Dendritic cell treated with granulocyte-macrophage colony-stimulating factor and Interleukin-4, amounts not matched to agents 40 ng/mL and 50 ng/mL, for 4 days (primary cell): ENCODE results near the gene ZFP36.
"Not testable (repeated sequence)": the region's sequence is repeated elsewhere in the genome, so short reads cannot be mapped to it uniquely, and the experiment has no call there.

Source experiments
- H3K27ac Mint-ChIP-seq: one replicate; pipeline ENCODE4 v1.8.0; 2022; ENCODE audit warnings: mild to moderate bottlenecking, mixed read lengths
- H3K27me3 Mint-ChIP-seq: one replicate; pipeline ENCODE4 v1.8.0; 2022; ENCODE audit warnings: mild to moderate bottlenecking, mixed read lengths
- H3K36me3 Mint-ChIP-seq: one replicate; pipeline ENCODE4 v1.8.0; 2022; ENCODE audit warnings: low read depth, mixed read lengths
- H3K4me1 Mint-ChIP-seq: one replicate; pipeline ENCODE4 v1.8.0; 2022; ENCODE audit warnings: low read depth, mixed read lengths
- H3K4me3 Mint-ChIP-seq: one replicate; pipeline ENCODE4 v1.8.0; 2022; ENCODE audit warnings: mild to moderate bottlenecking, moderate library complexity, mixed read lengths
- H3K9me3 Mint-ChIP-seq: one replicate; pipeline ENCODE4 v1.8.0; 2022; ENCODE audit warnings: mixed read lengths
- intact Hi-C: fragments of 100-400 bp; cut with micrococcal nuclease; formaldehyde crosslinking; loops from one replicate; pipeline ENCODE4 v1.15.0; 2022

The ZFP36 gene

DNA sequence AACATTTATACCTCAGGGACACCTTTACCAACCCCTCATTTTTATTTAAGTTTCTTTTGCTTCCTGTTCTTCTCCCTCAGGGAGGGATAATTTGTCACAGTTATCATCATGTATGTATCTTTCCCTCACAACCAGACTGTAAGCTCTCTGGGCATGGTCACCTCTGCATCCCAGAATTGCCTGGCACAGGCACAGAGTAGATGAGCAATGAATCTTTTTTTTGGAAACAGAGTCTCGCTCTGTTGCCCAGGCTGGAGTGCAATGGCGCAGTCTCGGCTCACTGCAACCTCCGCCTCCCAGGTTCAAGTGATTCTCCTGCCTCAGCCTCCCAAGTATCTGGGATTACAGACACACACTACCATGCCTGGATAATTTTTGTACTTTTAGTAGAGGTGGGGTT is 27.3 kb upstream of the ZFP36 start:
- H3K27ac Mint-ChIP-seq, intact Hi-C loops, H3K4me1 Mint-ChIP-seq, H3K9me3 Mint-ChIP-seq, H3K27me3 Mint-ChIP-seq, H3K4me3 Mint-ChIP-seq: not testable (repeated sequence)
- peaks cover 100% of the 10 kb centered on the region for H3K36me3 Mint-ChIP-seq

DNA sequence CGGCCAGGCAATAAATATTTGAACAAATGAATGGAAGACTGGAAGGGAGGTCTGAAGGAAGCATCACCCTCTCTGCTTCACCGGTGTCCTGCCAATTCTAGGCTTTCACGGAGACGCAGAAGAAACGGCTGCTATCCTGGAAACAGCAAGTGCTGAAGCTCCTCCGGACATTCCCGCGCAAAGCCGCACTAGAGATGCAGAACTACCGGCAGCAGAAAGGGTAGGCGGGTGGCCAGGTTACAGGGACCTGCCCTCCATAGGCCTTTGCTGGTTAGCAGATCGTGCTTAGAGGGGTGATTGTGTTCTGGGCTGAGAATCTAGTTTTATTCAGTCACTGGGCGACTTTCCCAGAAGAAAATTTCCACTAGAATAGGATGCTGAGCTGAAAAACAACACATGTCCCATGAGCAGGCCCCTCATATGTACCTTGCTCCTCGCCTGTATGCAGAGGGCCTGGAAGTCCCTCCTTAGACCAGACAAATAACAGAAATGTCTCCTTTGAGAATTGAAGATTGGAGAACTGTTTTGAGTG is 26.7 kb upstream of the ZFP36 start:
- Mint-ChIP-seq H3K27me3 (no peaks in the 10 kb centered on the region), H3K4me1 (peaks cover 3% of the 10 kb centered on the region), H3K36me3 (peaks cover 100% of the 10 kb centered on the region), H3K4me3 (no peak overlapping the region), H3K9me3 (no peaks in the 10 kb centered on the region), H3K27ac (no peak overlapping the region)
- intact Hi-C loops, result no loop called here

DNA sequence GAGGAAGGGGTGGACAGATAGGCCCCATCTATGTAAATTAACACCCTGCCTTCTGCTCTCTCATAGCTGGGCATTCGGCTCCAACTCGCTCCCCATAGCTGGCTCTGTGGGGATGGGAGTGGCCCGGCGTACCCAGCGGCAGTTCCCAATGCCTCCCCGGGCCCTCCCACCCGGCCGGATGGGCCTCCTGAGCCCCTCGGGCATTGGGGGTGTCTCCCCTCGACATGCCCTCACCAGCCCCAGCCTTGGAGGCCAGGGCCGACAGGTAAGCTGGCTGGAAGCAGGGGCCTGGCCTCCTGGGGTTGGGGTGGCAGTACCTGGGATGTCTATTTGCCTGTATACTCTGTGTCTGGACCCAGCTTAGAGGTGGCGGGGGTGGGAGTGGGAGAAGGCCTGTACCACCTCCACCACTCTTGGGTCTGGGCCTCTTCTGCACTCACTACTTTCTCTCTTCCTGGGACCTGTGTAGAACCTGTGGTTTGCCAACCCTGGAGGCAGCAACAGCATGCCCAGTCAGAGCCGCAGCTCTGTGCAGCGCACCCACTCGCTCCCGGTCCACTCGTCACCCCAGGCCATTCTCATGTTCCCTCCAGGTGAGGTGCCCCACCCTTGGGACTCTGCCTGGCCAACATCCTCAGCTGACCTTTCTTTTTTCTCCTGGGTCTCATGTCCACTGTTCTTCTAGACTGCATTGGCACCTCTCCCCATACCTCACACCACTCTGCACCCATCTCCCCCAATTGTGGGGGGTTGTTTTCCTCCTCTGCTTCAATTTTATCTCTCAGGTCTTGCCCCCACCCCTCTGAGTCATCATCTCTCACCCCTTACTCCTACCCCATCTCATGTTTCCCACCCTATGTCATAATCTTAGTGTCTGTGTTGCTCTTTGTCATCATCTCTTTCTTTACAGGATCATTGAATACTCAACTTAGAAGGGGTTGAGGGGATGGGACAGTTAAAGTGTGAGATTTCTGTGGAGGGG is 25.8 kb upstream of the ZFP36 start:
- no peak overlapping the region for H3K4me3 Mint-ChIP-seq
- H3K36me3 Mint-ChIP-seq, result peaks cover 100% of the 10 kb centered on the region
- no peaks in the 10 kb centered on the region for H3K9me3 Mint-ChIP-seq
- H3K27me3 Mint-ChIP-seq, result no peaks in the 10 kb centered on the region
- H3K4me1 Mint-ChIP-seq, result peaks cover 11% of the 10 kb centered on the region
- intact Hi-C loops, result no loop called here
- H3K27ac Mint-ChIP-seq, result no peak overlapping the region

DNA sequence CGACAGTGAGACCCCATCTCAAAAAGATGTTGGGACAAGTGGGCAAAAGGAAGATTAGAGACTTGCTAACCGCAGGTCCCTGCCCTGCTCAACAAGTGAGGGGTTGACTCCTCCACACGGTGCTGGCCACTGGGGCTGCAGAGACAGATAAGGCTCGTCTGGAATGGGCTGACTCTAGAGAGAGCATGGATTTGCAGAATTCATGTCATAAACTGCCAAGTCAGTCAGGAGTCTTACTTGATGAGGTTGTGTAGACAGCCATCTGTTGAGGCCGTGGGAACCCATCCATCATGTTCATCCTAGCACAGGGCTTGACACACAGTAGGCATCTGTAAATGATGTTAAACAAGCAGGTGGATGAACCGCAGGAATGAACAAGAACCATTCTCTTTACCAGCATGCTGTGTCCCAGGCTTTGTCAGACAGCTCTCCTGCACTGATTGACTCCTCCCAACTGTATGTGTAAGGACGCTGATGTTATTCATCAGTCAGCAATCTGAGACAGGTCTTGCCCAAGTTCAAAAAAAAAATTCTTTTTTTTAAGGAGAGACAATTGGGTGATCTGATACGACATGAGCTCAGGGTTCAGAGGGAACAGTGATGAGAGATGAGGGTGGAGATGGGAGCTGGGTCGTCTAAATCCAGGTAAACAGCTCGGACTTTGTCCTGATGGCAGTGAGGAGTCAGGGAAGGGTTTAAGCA is 24.6 kb upstream of the ZFP36 start:
- peaks cover 20% of the 10 kb centered on the region for H3K4me1 Mint-ChIP-seq
- no peak overlapping the region for H3K4me3 Mint-ChIP-seq
- peaks cover 99% of the 10 kb centered on the region for H3K36me3 Mint-ChIP-seq
- H3K27ac Mint-ChIP-seq, result no peak overlapping the region
- no peaks in the 10 kb centered on the region for H3K9me3 Mint-ChIP-seq
- no peaks in the 10 kb centered on the region for H3K27me3 Mint-ChIP-seq
- intact Hi-C loops, result no loop called here

DNA sequence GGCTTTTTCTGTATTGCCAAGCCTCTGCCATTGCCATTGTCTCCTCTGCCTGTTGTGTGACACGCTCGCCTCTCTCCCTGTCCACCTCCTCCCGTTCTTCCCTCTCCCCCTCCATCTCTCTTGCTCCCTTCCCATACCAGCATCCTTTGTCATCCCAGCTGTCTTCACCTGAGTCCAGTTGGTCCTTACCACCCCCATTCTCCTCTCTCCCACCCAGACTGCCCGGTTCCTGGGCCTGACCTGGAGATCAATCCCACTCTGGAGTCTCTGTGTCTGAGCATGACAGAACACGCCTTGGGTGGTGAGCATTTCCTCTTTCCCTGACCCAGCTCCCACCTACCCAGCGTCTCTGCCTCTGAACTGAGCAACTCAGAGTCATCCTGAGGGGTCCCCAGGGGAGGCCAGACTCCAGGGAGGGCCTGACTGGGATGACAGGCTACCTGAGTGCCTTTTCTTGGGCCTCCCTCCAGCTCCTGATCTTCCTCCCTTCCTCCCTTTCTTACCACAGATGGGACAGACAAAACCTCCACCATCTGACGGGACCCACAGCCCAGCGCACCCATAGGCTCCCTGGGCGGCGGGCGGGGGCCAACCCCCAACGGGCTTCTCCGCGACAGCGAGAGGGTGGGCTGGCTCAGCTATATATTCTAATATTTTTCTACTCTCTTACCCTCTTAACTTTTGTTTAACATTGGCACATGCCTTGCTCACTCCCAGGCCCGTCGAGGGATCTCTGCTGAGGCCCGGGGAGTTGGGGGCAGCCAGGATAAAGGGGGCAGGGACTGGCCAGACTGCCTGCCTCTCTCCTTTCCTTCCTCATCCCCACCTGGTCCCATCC is 23.4 kb upstream of the ZFP36 start:
- intact Hi-C loops, result no loop called here
- Mint-ChIP-seq H3K27ac (peak overlapping the region; percentile 2), H3K9me3 (no peaks in the 10 kb centered on the region), H3K36me3 (peaks cover 92% of the 10 kb centered on the region), H3K4me1 (peaks cover 20% of the 10 kb centered on the region), H3K4me3 (no peak overlapping the region), H3K27me3 (no peaks in the 10 kb centered on the region)

DNA sequence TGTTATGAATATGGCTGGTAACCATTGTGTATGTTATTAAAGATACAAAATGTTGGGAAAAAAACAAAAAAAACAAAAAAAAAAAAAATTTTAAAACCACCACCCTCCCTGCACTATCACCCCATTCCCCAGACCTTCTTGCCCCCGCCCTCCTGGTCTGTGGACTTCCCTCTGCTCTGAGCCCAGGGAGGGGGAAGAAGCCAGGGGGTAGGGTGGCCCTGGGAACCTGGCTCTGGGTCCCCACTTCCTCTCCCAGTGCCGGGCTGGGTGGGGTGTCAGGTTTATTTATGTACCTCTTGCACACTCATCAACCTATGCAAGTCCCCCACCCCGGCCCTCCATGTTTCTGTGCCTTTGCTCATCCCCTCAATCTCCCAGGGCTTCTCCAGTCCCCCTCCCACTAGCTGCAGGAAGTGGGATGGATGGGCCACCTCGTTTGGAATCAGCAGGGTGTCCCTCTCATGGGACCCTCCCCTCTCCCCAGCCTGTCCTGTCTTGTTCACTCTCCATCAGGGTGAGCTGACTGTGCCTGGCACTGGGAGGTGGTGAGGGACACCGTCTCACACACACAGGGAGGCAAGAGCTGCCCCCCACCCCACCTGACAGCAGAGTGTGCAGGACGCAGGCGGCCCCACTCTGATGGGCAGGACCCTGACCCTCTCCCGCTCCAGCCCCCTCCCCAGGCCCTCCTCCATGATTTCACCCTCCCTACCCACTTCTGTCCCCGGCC is 21.6 kb upstream of the ZFP36 start:
- Mint-ChIP-seq H3K4me3 (no peak overlapping the region), H3K27ac (peak overlapping the region; percentile 64)

DNA sequence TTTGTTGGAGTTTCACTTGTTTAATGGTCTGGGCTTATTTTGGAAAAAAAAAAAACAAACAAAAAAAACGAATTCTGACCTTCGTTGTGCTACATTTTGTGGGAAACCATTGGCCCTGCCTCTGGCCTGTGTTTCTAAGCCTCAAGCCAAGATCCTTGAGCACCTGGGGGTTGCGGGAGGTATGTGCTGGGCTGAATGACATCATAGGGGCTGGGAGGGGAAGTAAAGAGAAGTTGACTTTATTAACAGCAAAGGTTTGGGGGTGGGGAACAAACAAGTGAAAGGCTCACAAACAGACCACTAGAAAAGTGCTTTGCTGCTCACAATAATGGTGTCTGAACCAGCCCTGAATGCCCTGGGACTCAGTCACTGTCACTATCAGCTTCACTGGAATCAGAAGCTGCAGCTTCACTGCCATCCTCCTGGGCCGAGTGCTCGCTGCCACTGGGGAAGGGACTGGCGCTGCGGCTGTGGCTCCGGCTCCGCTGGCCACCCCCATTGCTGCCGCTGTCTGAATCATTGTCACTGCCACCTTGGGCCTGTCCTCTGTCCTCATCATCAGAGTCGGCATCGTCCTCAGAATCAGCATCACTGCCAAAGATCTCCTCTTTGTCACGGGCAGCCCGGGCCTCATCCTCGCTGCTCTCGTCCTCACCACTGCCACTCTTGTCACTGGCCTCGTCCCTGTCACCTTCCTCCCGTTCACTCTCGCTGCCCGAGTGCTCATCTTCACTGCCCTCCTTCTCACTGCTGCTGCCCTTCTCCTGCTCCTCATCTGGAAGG is 20.8 kb upstream of the ZFP36 start:
- peaks cover 33% of the 10 kb centered on the region for H3K4me1 Mint-ChIP-seq
- H3K27me3 Mint-ChIP-seq, result no peaks in the 10 kb centered on the region
- H3K36me3 Mint-ChIP-seq, result peaks cover 87% of the 10 kb centered on the region
- H3K27ac Mint-ChIP-seq, result peak overlapping the region; percentile 2
- no peak overlapping the region for H3K4me3 Mint-ChIP-seq
- no peaks in the 10 kb centered on the region for H3K9me3 Mint-ChIP-seq
- intact Hi-C loops, result no loop called here

More for the DNA sequence above, 21.6 kb upstream of the ZFP36 start:
- intact Hi-C loops, result no loop called here
- peaks cover 29% of the 10 kb centered on the region for H3K4me1 Mint-ChIP-seq
- no peaks in the 10 kb centered on the region for H3K27me3 Mint-ChIP-seq
- peaks cover 89% of the 10 kb centered on the region for H3K36me3 Mint-ChIP-seq
- H3K9me3 Mint-ChIP-seq, result no peaks in the 10 kb centered on the region

DNA sequence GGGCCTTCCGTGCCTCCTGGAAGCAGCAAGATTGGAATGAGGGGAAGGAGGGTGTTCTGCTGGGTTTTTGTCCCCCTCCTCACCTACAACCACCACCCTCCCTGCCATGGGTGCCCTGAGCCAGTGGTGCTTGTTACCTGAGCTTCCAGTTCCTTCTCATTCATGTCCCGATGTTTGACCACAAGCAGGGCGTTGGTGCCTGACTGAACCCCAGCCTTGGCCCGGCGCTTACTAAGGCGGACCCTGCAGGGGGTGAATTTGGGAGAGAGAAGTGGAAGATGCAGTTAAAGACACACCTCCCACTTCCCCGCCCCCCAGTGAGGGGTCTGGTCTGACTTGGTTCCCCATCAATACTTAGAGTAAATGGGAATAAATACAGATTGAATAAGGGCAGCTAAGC is 20.1 kb upstream of the ZFP36 start:
- Mint-ChIP-seq H3K27ac (peak overlapping the region; percentile 2), H3K36me3 (peaks cover 87% of the 10 kb centered on the region), H3K4me3 (no peak overlapping the region)

DNA sequence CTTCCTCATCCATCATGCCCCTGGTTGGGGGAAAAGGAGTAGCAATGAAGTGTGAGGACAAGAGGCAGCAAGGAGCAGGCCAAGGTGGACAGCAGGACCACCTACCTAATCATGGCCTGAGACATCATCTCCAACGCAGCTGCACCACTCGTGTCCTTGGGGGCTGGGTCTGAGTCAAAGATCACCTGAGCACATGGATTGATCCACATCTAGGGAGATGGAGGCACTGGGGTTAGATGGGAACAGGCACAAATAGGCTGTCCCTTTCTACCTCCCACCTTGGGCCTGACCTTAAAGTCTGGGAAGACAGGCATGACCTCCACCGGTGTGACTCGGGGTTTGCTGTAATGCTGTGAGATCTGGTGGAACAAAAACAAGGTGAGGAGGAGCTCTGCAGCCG is 18.0 kb upstream of the ZFP36 start:
- Mint-ChIP-seq H3K4me1 (peaks cover 53% of the 10 kb centered on the region), H3K36me3 (peaks cover 81% of the 10 kb centered on the region), H3K27me3 (no peaks in the 10 kb centered on the region), H3K4me3 (no peak overlapping the region), H3K9me3 (no peaks in the 10 kb centered on the region), H3K27ac (no peak overlapping the region)
- intact Hi-C loops, result no loop called here

More for the DNA sequence above, 20.1 kb upstream of the ZFP36 start:
- H3K4me1 Mint-ChIP-seq, result peaks cover 37% of the 10 kb centered on the region
- H3K27me3 Mint-ChIP-seq, result no peaks in the 10 kb centered on the region
- intact Hi-C loops, result no loop called here
- H3K9me3 Mint-ChIP-seq, result no peaks in the 10 kb centered on the region

DNA sequence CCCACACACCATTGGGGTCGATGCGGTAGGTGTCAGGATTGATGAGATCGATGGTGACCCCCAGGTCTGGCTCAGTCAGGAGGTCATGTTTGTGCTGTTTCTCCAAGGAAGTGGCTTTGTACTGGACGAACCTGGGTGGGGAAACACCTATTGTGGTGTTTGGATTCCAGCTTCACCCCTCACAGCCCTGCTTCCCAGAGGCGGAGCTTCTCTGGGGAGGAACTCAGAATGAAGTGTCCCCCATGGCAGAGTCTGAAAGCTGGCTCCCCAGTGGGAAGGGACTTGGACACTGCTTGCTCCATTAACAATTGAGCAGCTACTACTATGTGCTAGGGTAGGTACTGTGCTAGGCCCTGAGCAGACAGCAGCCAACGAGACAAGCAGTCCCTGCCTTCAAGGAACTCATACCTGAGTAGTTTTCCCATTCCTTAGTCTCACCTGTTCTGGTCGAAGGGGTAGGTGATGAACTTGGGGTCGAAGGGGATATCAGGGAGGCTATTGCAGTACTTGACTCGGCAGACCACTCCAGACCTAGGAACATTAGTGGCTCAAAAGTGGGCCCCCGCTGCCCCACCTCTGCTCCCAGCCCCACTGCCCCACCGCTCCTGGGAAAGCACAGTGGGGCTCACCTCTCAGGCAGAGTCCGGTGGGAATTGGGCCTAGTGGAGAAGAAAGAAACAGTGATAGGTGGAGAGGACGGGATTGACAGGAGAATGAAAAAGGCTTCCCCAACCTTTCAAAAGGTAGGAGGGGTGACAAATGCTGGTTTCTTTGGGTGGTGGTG is 16.8 kb upstream of the ZFP36 start:
- H3K9me3 Mint-ChIP-seq, result no peaks in the 10 kb centered on the region
- peaks cover 80% of the 10 kb centered on the region for H3K36me3 Mint-ChIP-seq
- H3K27me3 Mint-ChIP-seq, result no peaks in the 10 kb centered on the region
- intact Hi-C loops, result loop anchor here (2.0 kb wide), 1 partner anchor 47 kb away; the partner anchor contains the start of gene SAMD4B
- peaks cover 56% of the 10 kb centered on the region for H3K4me1 Mint-ChIP-seq
- peak overlapping the region; percentile 98 for H3K27ac Mint-ChIP-seq
- H3K4me3 Mint-ChIP-seq, result peak overlapping the region; percentile 99

DNA sequence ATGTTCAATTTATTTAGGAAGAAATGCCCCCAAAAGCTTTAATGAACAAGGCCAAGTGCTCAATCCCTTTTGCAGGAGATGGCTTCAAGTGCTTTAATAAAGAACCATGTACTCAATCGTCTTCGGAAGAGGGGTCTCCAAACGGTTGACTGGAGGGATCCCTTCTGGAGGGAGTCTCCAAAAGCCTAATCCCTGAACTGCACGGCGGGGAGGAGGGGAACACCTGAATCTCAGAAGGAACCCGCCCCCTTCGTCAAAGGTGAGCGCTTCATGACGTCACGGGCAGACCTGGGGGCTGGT is 16.2 kb upstream of the ZFP36 start:
- intact Hi-C loops, result loop anchor here (2.0 kb wide), 1 partner anchor 48 kb away; the partner anchor contains the start of gene SAMD4B
- H3K4me1 Mint-ChIP-seq, result peaks cover 57% of the 10 kb centered on the region
- H3K27me3 Mint-ChIP-seq, result no peaks in the 10 kb centered on the region
- peaks cover 80% of the 10 kb centered on the region for H3K36me3 Mint-ChIP-seq
- H3K4me3 Mint-ChIP-seq, result peak overlapping the region; percentile 99
- H3K9me3 Mint-ChIP-seq, result no peaks in the 10 kb centered on the region
- H3K27ac Mint-ChIP-seq, result peak overlapping the region; percentile 98
